ENCODE data around the gene ILRUN.

GRCh38 chr6:34745277-34746103 is 48.9 kb upstream of the ILRUN start:
- TF ChIP-seq CTCF (IDR thresholded peaks at IDR 0.05) (no peak), POLR2A (IDR thresholded peaks at IDR 0.05) (no peak)

All from lower leg skin (tissue), 3 donors.